ENCODE results near the gene RNF125. TPM values are rescaled to one million over a fixed set of nuclear protein-coding genes. Genes with fewer than 3 reads are reported as not detected.
A peak's percentile ranks its signal among the peaks of the same experiment; 100 is the strongest.

RNF125 gene
- total and polyA plus RNA-seq, 10 of the 15 experiments (the other 5 are each of a cell fraction or from before 2014, with no cell fraction given) = 0.79 to 3.9 (median 2.9) TPM

GRCh38 chr18:31990823-31991222, 27.8 kb upstream of the RNF125 start (continued):
- TF ChIP-seq, protein P1, sequence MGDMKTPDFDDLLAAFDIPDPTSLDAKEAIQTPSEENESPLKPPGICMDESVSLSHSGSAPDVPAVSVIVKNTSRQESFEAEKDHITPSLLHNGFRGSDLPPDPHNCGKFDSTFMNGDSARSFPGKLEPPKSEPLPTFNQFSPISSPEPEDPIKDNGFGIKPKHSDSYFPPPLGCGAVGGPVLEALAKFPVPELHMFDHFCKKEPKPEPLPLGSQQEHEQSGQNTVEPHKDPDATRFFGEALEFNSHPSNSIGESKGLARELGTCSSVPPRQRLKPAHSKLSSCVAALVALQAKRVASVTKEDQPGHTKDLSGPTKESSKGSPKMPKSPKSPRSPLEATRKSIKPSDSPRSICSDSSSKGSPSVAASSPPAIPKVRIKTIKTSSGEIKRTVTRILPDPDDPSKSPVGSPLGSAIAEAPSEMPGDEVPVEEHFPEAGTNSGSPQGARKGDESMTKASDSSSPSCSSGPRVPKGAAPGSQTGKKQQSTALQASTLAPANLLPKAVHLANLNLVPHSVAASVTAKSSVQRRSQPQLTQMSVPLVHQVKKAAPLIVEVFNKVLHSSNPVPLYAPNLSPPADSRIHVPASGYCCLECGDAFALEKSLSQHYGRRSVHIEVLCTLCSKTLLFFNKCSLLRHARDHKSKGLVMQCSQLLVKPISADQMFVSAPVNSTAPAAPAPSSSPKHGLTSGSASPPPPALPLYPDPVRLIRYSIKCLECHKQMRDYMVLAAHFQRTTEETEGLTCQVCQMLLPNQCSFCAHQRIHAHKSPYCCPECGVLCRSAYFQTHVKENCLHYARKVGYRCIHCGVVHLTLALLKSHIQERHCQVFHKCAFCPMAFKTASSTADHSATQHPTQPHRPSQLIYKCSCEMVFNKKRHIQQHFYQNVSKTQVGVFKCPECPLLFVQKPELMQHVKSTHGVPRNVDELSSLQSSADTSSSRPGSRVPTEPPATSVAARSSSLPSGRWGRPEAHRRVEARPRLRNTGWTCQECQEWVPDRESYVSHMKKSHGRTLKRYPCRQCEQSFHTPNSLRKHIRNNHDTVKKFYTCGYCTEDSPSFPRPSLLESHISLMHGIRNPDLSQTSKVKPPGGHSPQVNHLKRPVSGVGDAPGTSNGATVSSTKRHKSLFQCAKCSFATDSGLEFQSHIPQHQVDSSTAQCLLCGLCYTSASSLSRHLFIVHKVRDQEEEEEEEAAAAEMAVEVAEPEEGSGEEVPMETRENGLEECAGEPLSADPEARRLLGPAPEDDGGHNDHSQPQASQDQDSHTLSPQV (IDR thresholded peaks at IDR 0.05) = no peak
- TF ChIP-seq, protein P2, sequence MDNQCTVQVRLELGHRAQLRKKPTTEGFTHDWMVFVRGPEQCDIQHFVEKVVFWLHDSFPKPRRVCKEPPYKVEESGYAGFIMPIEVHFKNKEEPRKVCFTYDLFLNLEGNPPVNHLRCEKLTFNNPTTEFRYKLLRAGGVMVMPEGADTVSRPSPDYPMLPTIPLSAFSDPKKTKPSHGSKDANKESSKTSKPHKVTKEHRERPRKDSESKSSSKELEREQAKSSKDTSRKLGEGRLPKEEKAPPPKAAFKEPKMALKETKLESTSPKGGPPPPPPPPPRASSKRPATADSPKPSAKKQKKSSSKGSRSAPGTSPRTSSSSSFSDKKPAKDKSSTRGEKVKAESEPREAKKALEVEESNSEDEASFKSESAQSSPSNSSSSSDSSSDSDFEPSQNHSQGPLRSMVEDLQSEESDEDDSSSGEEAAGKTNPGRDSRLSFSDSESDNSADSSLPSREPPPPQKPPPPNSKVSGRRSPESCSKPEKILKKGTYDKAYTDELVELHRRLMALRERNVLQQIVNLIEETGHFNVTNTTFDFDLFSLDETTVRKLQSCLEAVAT (IDR thresholded peaks at IDR 0.05) = no peak
- no peak for TF ChIP-seq NR2C2 (IDR thresholded peaks at IDR 0.05; ENCODE audit: borderline replicate concordance, control insufficient read depth, insufficient read length, low read depth)
- peak; percentile 92 for TF ChIP-seq RUNX3 (IDR thresholded peaks at IDR 0.05; ENCODE audit: low read length)
- no peak for TF ChIP-seq SIN3A (IDR thresholded peaks at IDR 0.05; ENCODE audit: low read depth, low read length)
- TF ChIP-seq CHD4 (IDR thresholded peaks at IDR 0.05) = no peak
- TF ChIP-seq SIX5 (IDR thresholded peaks at IDR 0.05; ENCODE audit: low read depth, low read length, severe bottlenecking) = no peak
- TF ChIP-seq KLF5 (IDR thresholded peaks at IDR 0.05; ENCODE audit: partially characterized antibody) = no peak
- TF ChIP-seq EED (IDR thresholded peaks at IDR 0.05; ENCODE audit: low read depth) = peak; percentile 39; the same call in 1 of the 2 replicates
- no peak for TF ChIP-seq ZNF622 (IDR thresholded peaks at IDR 0.05)
- TF ChIP-seq DPF2 (IDR thresholded peaks at IDR 0.05) = no peak
- TF ChIP-seq EGR1 (IDR thresholded peaks at IDR 0.05; ENCODE audit: borderline replicate concordance in 1 of 2, low read depth in 2 of 2, low read length in 2 of 2) = no peak
- TF ChIP-seq PKNOX1 (IDR thresholded peaks at IDR 0.05) = peak; percentile 11; the same call in 1 of the 2 replicates
- no peak for TF ChIP-seq SUZ12 (IDR thresholded peaks at IDR 0.05; ENCODE audit: unreplicated experiment)
- TF ChIP-seq, protein P3, sequence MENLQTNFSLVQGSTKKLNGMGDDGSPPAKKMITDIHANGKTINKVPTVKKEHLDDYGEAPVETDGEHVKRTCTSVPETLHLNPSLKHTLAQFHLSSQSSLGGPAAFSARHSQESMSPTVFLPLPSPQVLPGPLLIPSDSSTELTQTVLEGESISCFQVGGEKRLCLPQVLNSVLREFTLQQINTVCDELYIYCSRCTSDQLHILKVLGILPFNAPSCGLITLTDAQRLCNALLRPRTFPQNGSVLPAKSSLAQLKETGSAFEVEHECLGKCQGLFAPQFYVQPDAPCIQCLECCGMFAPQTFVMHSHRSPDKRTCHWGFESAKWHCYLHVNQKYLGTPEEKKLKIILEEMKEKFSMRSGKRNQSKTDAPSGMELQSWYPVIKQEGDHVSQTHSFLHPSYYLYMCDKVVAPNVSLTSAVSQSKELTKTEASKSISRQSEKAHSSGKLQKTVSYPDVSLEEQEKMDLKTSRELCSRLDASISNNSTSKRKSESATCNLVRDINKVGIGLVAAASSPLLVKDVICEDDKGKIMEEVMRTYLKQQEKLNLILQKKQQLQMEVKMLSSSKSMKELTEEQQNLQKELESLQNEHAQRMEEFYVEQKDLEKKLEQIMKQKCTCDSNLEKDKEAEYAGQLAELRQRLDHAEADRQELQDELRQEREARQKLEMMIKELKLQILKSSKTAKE (IDR thresholded peaks at IDR 0.05; ENCODE audit: low read depth, poor library complexity, severe bottlenecking) = no peak
- no peak for TF ChIP-seq POU2F2 (IDR thresholded peaks at IDR 0.05; ENCODE audit: borderline replicate concordance, low read depth, low read length)
- no peak for TF ChIP-seq NR2F1 (conservative IDR thresholded peaks at IDR 0.05)
- TF ChIP-seq IKZF2 (IDR thresholded peaks at IDR 0.05) = peak; percentile 40 to 46; a peak in 3 of 4 replicates
- no peak for TF ChIP-seq ZNF207 (IDR thresholded peaks at IDR 0.05; ENCODE audit: borderline replicate concordance)
- TF ChIP-seq CREM (IDR thresholded peaks at IDR 0.05; ENCODE audit: low read depth) = no peak
- TF ChIP-seq TCF12 (IDR thresholded peaks at IDR 0.05; ENCODE audit: low read depth, low read length) = no peak; the same call in 1 of the 2 replicates
- TF ChIP-seq BRCA1 (IDR thresholded peaks at IDR 0.05; ENCODE audit: low read depth, low read length) = no peak
- no peak for TF ChIP-seq ETV6 (conservative IDR thresholded peaks at IDR 0.05 in 1 of 2, IDR thresholded peaks at IDR 0.05 in 1 of 2; ENCODE audit: borderline replicate concordance in 1 of 2, low read depth in 1 of 2)
- no peak for TF ChIP-seq SRF (IDR thresholded peaks at IDR 0.05; ENCODE audit: low read depth in 2 of 2, low read length in 2 of 2)

All from GM12878 (cell line).